Prostate gland (tissue), 2 donors: ENCODE results near the gene KRT71. TPM values are rescaled to one million over a fixed set of nuclear protein-coding genes. Genes with fewer than 3 reads are reported as not detected.

ENCODE experiments used
- DNase-seq: peaks from one replicate; pipeline ENCODE4 v3.0.0-alpha.2; 2019; ENCODE audit warnings: low spot score
- H3K27ac ChIP-seq, 2 donors: fragments of 200-600 bp; sonication (generic); 2 replicates each; pipeline ENCODE4 v1.5.1; 2017 to 2019
- H3K27me3 ChIP-seq: fragments of 200-600 bp; sonication (generic); replicated peaks from 2 replicates; pipeline ENCODE4 v1.5.1; 2019; ENCODE audit not compliant: insufficient read depth
- H3K36me3 ChIP-seq, 2 donors: fragments of 200-600 bp; sonication (generic); 1 replicate in 1 of 2; 2 replicates in 1 of 2; pipeline versions ENCODE4 v1.5.1 to v1.8.1; 2017 to 2019
- H3K4me1 ChIP-seq: fragments of 200-600 bp; sonication (generic); replicated peaks from 2 replicates; pipeline ENCODE4 v1.5.1; 2019
- H3K4me3 ChIP-seq, 2 donors: fragments of 200-600 bp; sonication (generic); 2 replicates each; pipeline ENCODE4 v1.5.1; 2017 to 2019
- H3K9me3 ChIP-seq: fragments of 200-600 bp; sonication (generic); 2 replicates; pipeline ENCODE4 v1.5.1; 2017
- POLR2A ChIP-seq: fragments of 450-650 bp; IDR thresholded peaks from one replicate; pipeline ENCODE4 v1.6.1; 2016; ENCODE audit warnings: antibody characterized with exemption, mild to moderate bottlenecking
- POLR2AphosphoS5 ChIP-seq: sonication (generic); formaldehyde crosslinking; IDR thresholded peaks from one replicate; pipeline ENCODE4 v1.6.1; 2017; ENCODE audit warnings: antibody characterized with exemption
- WGBS: methylation state at CpG from one replicate; pipeline ENCODE4 v1.1.5; 2018; 5-methylcytosine and 5-hydroxymethylcytosine counted together
- intact Hi-C: fragments of 100-400 bp; cut with DNase I; formaldehyde crosslinking; loops from one replicate; pipeline ENCODE4 v1.14.2; 2022
- total RNA-seq, 2 donors: library from RNA; depleted of rRNA; stranded (reverse); fragments of >200 nt; gene quantifications; one replicate each; pipeline ENCODE4 v1.1.0, GENCODE V29; 2016
- TF ChIP-seq, protein P1 (sequence below), 4 experiments: fragments of 200-600 bp in 2 of 4; fragments of 450-650 bp in 2 of 4; sonication (generic) in 2 of 4; IDR thresholded peaks; 1 replicate in 3 of 4; 2 replicates in 1 of 4; pipeline ENCODE4 v1.5.1; 2016 to 2019; ENCODE audit warnings: antibody characterized with exemption in 4 of 4, mild to moderate bottlenecking in 2 of 4, moderate library complexity in 2 of 4

Gene KRT71
- total RNA-seq, 2 donors from 2014 or later: not detected

GRCh38 chr12:52579468-52580465, 26.8 kb upstream of the KRT71 start:
- intact Hi-C loops: loop anchor here (5.0 to 10.0 kb wide), 3 partner anchors 207 to 422 kb away; no protein-coding TSS in a partner anchor
- H3K27me3 ChIP-seq: no peaks in the 10 kb centered on the region
- peak; percentile 23 for DNase-seq
- H3K4me3 ChIP-seq: no peak overlapping the region
- H3K4me1 ChIP-seq: no peaks in the 10 kb centered on the region
- peak; percentile 24 for TF ChIP-seq POLR2AphosphoS5
- no peak for TF ChIP-seq POLR2A
- no peaks in the 10 kb centered on the region for H3K36me3 ChIP-seq
- peak overlapping the region; percentile 18 to 56 for H3K27ac ChIP-seq
- H3K9me3 ChIP-seq: no peaks in the 10 kb centered on the region
- 44% methylated on average over 10 of the region's 10 CpGs for WGBS

- H3K4me1 ChIP-seq: no peaks in the 10 kb centered on the region
- H3K9me3 ChIP-seq: no peaks in the 10 kb centered on the region
- 49% methylated on average over 3 of the region's 3 CpGs for WGBS
- DNase-seq: no peak
- H3K27me3 ChIP-seq: no peaks in the 10 kb centered on the region
- H3K36me3 ChIP-seq: no peaks in the 10 kb centered on the region
- H3K27ac ChIP-seq: no peak overlapping the region
- H3K4me3 ChIP-seq: no peak overlapping the region
- intact Hi-C loops: no loop called here
- TF ChIP-seq POLR2A (no peak), POLR2AphosphoS5 (peak; percentile 19)
- TF ChIP-seq, protein P1, sequence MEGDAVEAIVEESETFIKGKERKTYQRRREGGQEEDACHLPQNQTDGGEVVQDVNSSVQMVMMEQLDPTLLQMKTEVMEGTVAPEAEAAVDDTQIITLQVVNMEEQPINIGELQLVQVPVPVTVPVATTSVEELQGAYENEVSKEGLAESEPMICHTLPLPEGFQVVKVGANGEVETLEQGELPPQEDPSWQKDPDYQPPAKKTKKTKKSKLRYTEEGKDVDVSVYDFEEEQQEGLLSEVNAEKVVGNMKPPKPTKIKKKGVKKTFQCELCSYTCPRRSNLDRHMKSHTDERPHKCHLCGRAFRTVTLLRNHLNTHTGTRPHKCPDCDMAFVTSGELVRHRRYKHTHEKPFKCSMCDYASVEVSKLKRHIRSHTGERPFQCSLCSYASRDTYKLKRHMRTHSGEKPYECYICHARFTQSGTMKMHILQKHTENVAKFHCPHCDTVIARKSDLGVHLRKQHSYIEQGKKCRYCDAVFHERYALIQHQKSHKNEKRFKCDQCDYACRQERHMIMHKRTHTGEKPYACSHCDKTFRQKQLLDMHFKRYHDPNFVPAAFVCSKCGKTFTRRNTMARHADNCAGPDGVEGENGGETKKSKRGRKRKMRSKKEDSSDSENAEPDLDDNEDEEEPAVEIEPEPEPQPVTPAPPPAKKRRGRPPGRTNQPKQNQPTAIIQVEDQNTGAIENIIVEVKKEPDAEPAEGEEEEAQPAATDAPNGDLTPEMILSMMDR (IDR thresholded peaks at IDR 0.05): no peak
Measured at GRCh38 chr12:52578469-52578868, 25.5 kb upstream of the KRT71 start.

DNA sequence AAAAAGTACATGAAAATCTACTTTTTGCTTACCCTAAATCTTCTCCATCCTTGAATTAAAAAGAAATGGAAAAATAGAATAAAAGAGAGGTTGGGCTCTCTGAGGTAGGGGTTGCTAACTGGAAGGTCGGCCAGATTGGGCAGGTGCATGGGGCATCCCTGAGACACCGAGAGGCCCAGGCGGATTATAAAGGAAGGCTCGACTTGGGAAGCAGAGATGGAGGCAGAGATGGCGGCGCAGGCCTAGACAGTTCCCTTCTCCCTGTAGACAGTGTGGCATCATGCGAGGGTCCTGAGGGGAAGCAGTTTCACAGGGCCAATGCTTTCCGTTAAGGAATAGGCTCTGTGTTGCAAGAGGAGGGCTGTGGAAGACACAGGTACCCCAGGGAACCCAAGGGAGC, 24.4 kb upstream of the KRT71 start:
- Histone ChIP-seq H3K4me1 (no peaks in the 10 kb centered on the region), H3K27me3 (no peaks in the 10 kb centered on the region), H3K36me3 (no peaks in the 10 kb centered on the region), H3K27ac (no peak overlapping the region), H3K4me3 (no peak overlapping the region), H3K9me3 (no peaks in the 10 kb centered on the region)
- DNase-seq: no peak
- 95% methylated on average over 8 of the region's 8 CpGs for WGBS
- TF ChIP-seq, protein P1 (IDR thresholded peaks at IDR 0.05): no peak
- TF ChIP-seq POLR2A (no peak), POLR2AphosphoS5 (no peak)
- intact Hi-C loops: no loop called here

- Histone ChIP-seq H3K27me3 (no peaks in the 10 kb centered on the region), H3K36me3 (no peaks in the 10 kb centered on the region), H3K4me1 (no peaks in the 10 kb centered on the region), H3K27ac (no peak overlapping the region), H3K9me3 (no peaks in the 10 kb centered on the region), H3K4me3 (no peak overlapping the region)
- intact Hi-C loops: no loop called here
- 96% methylated on average over 3 of the region's 3 CpGs for WGBS
- TF ChIP-seq POLR2A (no peak), POLR2AphosphoS5 (no peak)
- TF ChIP-seq, protein P1 (IDR thresholded peaks at IDR 0.05): no peak
- DNase-seq: no peak
Measured at GRCh38 chr12:52575948-52576347, 23.0 kb upstream of the KRT71 start.

- DNase-seq: no peak
- Histone ChIP-seq H3K27me3 (no peaks in the 10 kb centered on the region), H3K36me3 (no peaks in the 10 kb centered on the region), H3K4me3 (no peak overlapping the region), H3K9me3 (no peaks in the 10 kb centered on the region), H3K4me1 (no peaks in the 10 kb centered on the region), H3K27ac (no peak overlapping the region)
- 96% methylated on average over 9 of the region's 9 CpGs for WGBS
- intact Hi-C loops: no loop called here
- TF ChIP-seq POLR2AphosphoS5: no peak
- TF ChIP-seq POLR2A: no peak
- TF ChIP-seq, protein P1 (IDR thresholded peaks at IDR 0.05): no peak
Measured at GRCh38 chr12:52575256-52575655, 22.3 kb upstream of the KRT71 start.
